GM12874 (cell line): Measurements from ENCODE around the gene BAZ2B.

Source experiments
- CTCF ChIP-seq: IDR thresholded peaks from 2 replicates; pipeline ENCODE4 v1.5.1; 2011; ENCODE audit warnings: low read depth, mild to moderate bottlenecking, control low read depth, low read length, moderate library complexity; ENCODE audit not compliant: insufficient read depth

BAZ2B gene

GRCh38 chr2:159616286-159616701 lies at the start of gene BAZ2B:
TSS of gene BAZ2B (minus strand) at chr2:159616548. CDS start at chr2:159478719, 137,829 bp downstream.
- no peak for TF ChIP-seq CTCF

GRCh38 chr2:159661286-159661685 lies 44.9 kb upstream of the BAZ2B start:
- TF ChIP-seq CTCF, result no peak

- no peak for TF ChIP-seq CTCF
These were observed 42.8 kb upstream of the BAZ2B start for GRCh38 chr2:159658881-159659873.

GRCh38 chr2:159653962-159654361 lies 37.6 kb upstream of the BAZ2B start:
- TF ChIP-seq CTCF, result no peak

- no peak for TF ChIP-seq CTCF
These were observed 35.5 kb upstream of the BAZ2B start for GRCh38 chr2:159651884-159652283.

- no peak for TF ChIP-seq CTCF
These were observed 34.2 kb upstream of the BAZ2B start for GRCh38 chr2:159650574-159650973.

GRCh38 chr2:159648643-159649042 lies 32.3 kb upstream of the BAZ2B start:
- no peak for TF ChIP-seq CTCF
